Retinal pigment epithelial cell (primary cell): Measurements from ENCODE around the gene USH1C.

Experiments used
- DNase-seq: peaks from one replicate; pipeline ENCODE4 v3.0.0-alpha.2; 2010; ENCODE audit warnings: low read depth
- H3K4me3 ChIP-seq: 2 replicates; pipeline ENCODE4 v1.5.1; 2011; ENCODE audit warnings: mild to moderate bottlenecking, low read length, control low read depth, moderate library complexity
- CTCF ChIP-seq: conservative IDR thresholded peaks from 2 replicates; pipeline ENCODE4 v1.5.1; 2011; ENCODE audit warnings: low read depth, low read length, control low read depth, inconsistent platforms

The USH1C gene

DNA sequence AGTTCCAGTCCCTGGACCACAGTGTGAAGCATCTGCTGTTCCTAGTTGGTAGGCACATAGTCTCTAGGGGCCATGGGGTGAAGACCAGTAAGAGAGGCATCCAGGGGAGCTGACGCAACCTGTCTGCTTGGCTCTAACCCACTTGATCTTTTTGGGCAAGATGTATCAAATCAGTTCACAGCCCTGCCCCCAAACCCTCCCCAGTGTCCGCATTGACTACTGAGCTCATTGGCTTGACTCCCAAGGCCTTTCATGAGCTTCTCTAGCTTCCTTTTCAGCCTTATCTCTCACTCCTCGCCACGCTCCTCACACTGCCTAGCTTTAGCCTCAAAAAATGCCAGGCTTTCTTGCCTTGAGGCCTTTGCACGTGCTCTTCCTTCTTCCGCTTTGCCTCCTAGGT is 37.9 kb downstream of the USH1C start:
- no peak for DNase-seq
- no peak for TF ChIP-seq CTCF
- no peak overlapping the region for H3K4me3 ChIP-seq

- no peak for TF ChIP-seq CTCF
- H3K4me3 ChIP-seq = no peak overlapping the region
- DNase-seq = no peak
Measured at GRCh38 chr11:17505146-17505545, 39.1 kb downstream of the USH1C start.

DNA sequence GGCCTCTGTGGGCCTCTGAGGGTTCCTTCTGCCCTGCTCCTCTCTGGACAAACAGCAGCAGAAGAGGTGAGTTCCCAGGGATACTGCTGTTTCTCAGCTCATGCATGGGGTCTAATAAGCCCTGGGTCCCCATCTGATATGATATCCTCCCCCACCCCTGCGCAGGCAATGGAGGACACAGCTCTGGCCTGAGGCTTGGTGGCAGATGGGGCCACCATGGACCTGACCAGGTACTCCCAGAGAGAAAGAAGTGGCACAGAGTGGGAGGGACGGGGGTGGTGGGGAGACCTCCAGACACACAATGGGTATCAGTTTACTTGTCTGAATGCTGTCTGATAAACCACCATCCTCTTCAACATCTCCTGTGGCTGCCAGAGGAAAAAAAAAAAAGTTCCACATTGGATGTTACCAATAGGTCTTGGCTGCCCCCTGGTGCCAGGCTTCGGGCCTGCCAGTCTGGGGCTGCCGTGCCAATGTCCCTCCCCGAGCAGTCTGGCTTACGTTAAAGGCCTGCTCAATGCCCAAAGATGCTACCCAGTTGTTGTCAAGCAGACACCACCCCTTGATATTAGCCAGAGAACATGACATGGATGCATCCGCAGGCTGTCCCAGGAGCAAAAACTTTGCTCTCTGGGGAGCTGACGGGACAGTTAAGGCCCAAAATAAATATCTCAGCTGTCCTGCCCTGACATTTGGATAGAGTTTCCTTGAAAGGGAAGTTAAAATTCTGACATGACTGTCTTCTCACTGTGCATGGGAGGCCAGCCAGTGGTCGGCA is 39.7 kb downstream of the USH1C start:
- no peak overlapping the region for H3K4me3 ChIP-seq
- TF ChIP-seq CTCF = peak; percentile 96
- no peak for DNase-seq

- H3K4me3 ChIP-seq = no peak overlapping the region
- TF ChIP-seq CTCF = no peak
- DNase-seq = no peak
Measured at GRCh38 chr11:17502630-17503029, 41.6 kb downstream of the USH1C start.

GRCh38 chr11:17500673-17501072 is 43.5 kb downstream of the USH1C start:
- H3K4me3 ChIP-seq = no peak overlapping the region
- no peak for DNase-seq
- TF ChIP-seq CTCF = no peak

GRCh38 chr11:17498475-17498874 is 45.7 kb downstream of the USH1C start:
- no peak for DNase-seq
- H3K4me3 ChIP-seq = no peak overlapping the region
- peak; percentile 24 for TF ChIP-seq CTCF

DNA sequence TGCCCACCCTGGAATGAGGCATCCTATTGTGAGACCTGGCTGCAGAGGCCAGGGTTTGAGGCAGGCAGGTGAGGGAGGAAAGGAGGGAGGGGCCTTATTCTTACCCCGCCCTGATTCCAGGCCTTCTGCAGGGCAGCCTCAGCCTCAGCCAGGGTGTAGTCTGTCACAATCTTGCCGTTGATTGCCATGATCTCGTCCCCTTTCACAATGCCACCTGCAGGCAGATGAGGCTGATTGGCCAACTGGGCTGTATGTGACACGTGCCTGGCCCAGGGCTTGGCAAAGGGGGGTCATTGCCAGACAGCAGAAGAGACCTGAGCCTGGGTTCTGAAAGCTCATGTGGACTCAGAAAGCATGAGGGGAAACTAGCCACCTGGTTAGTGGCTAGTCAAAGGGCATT is 46.2 kb downstream of the USH1C start:
- no peak for DNase-seq

More for the DNA sequence above, 46.2 kb downstream of the USH1C start:
- no peak for TF ChIP-seq CTCF
- no peak overlapping the region for H3K4me3 ChIP-seq
